Stimulated activated CD4-positive, alpha-beta T cell treated with anti-CD3 and anti-CD28 coated beads, Interleukin-1b, Interleukin-23, amount 100 ng/mL, for 1 hour (primary cell): ENCODE measurements around the gene MIGA1.
"Not testable (repeated sequence)": the region's sequence is repeated elsewhere in the genome, so short reads cannot be mapped to it uniquely, and the experiment has no call there.

Source experiments
- DNase-seq, 2 donors: peaks; one replicate each; pipeline ENCODE4 v3.0.0-alpha.2; 2020; ENCODE audit warnings: low read depth in 2 of 2

The MIGA1 gene, protein sequence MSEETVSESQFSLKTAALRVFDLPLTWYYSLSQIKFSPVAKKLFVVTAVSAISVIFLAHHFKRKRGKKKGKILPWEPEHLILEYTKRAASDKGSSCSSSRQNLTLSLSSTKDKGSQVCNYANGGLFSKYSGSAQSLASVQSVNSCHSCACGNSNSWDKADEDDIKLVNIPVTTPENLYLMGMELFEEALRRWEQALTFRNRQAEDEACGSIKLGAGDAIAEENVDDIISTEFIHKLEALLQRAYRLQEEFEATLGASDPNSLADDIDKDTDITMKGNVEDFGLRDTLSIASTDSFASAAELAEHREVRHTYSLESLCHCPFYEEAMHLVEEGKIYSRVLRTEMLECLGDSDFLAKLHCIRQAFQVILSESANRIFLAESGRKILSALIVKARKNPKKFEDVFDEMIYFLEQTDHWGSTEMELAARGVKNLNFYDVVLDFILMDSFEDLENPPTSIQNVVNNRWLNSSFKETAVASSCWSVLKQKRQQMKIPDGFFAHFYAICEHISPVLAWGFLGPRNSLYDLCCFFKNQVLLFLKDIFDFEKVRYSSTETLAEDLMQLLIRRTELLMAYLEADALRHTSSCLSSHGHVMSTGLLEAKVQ

DNA sequence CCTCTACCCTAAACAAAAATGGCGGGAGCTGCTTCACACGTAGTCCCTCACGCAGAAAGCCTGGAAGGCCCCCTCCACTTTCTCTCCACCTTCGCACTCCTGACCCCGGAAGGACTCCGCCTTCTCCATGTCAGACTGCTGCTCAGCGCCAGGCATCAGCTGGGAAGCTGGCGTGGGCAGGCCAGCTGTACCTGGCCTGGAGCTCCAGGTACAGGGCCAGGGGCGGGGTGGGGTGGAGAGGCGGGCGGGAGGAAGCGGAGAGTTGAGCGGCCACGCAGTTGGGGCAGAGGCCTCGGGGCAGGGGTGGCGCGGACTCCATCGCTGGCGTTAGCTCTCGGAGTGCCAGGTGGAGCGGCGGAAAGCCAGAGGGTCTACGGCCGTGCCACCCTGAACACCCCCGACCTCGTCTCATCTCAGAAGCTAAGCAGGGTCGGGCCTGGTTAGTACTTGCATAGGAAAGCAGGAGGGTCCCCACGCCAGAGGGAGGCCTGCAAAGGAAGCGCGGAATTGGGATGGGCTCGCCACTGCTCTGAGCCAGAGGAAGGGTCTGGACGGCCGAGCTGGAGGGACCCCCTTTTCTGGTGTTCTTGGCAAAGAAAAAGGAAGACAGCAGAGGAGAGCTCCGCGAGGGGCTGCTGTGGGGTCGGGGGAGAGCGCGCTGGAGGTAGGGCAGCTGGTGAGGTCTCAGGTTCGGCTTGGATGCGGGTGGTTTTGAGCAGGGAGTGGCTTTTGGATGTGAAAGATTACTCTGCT is at the start of gene MIGA1:
TSS of gene MIGA1 (plus strand) at position 121 of the 753 bp plus-strand sequence. CDS start 3,604 bp downstream, outside the sequence.
- peak; percentile 61 to 69 for DNase-seq

DNA sequence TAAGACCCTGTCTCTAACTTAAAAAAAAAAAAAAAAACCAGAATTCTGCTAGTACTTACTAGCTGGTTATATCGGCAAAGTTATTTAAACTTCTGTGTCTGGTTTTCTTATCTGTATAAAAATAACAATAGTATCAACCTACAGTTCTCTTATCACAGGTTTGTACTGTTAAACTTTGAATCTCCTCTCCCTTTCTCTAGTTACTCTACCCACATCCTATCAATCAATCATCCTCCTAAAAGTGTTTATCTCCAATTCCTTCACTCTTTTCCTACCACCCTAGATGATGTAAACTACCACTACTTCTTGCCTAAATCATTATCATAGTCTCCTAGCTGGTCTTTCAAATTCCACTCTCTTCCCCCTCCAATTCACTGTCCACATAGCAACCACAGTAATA is 47.4 kb upstream of the MIGA1 start:
- no peak for DNase-seq

DNA sequence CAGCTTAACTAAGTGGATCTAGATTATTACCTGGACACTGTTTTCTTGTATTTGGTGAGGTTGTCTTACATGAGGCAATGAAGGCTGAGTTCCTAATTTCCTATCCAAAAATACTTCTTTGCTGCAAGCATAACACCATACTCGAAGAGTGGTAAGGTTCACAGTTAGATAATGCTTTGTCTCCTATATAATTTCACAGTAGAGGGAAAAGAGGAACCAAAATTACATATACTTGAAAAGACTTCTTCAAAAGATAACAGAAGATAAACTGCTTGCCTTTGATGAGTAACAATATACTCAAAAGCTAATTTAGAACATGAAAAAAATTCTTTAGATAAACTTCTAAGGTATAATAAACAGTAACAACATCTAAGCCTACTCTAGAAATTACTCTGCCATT is 40.2 kb upstream of the MIGA1 start:
- DNase-seq: no peak

DNA sequence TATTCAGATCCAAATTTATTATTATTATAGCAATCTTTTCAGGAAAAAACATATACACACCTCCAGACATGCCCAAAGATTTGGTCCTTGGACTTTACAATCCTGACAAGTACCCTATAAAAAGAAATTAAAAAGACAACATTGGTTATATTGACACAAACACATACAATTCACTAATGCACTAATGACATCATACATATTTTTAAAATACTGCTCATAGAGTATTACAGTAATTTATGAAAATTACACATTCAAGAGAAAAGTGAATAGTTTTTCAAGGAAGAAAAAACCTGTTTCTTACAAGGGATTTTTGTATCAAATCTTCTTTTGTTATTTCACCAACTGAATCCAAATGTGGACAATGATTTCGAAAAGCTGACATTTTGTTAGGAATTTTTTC is 38.1 kb upstream of the MIGA1 start:
- DNase-seq: no peak

DNA sequence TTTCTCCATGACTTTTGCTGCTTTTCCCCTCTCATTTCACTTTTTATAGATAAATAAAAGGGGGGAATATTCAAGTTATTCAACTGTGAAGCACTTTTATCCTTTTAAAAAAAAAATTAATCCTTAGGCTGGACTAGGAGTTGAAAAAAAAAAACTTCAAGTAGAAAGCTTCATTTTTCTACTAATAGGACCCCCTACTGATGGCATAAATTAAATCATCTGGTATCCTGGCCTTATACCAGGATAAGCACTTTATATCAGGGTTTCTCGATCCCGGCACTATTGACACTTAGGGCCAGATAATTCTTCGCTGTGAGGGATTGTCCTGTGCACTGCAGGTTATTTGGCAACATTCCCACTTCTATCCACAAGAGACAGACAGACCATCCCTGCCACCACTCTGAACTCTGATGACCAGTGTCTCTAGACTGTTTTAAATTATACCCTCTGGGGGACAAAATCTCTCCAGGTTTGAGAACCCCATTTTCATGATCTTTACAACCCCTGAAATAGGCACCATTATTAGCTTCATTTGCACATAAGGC is 37.4 kb upstream of the MIGA1 start:
- DNase-seq: no peak

DNA sequence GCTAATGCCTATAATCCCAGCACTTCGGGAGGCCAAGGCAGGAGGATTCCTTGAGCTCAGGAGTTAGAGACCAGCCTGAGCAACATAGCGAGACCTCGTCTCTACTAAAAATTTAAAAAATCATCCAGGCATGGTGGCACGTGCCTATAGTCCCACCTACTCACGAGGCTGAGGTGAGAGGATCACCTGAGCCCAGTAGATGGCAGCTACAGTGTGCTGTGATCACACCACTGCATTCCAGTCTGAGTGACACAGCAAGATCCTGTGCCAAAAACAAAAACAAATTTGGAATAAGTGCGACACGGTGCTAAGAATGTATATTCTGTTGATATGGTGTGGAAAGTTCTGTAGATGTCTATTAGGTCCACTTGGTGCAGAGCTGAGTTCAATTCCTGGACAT is 34.9 kb upstream of the MIGA1 start:
- no peak for DNase-seq

DNA sequence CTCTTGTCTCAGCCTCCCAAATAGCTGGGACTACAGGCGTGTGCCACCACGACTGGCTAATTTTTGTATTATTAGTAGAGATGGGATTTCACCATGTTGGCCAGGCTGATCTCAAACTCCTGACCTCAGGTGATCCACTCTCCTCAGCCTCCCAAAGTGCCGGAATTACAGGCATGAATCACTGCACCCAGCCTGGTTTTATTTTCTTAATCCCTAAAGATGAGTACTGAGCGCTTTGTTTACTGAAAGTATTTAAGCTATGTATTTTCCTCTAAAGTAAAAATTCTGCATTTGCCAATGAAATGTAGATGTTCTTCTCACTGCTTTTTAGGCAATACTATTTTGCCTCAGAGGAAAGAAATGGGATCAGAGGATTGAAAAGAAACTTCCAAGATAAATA is 30.0 kb upstream of the MIGA1 start:
- DNase-seq: not testable (repeated sequence)

DNA sequence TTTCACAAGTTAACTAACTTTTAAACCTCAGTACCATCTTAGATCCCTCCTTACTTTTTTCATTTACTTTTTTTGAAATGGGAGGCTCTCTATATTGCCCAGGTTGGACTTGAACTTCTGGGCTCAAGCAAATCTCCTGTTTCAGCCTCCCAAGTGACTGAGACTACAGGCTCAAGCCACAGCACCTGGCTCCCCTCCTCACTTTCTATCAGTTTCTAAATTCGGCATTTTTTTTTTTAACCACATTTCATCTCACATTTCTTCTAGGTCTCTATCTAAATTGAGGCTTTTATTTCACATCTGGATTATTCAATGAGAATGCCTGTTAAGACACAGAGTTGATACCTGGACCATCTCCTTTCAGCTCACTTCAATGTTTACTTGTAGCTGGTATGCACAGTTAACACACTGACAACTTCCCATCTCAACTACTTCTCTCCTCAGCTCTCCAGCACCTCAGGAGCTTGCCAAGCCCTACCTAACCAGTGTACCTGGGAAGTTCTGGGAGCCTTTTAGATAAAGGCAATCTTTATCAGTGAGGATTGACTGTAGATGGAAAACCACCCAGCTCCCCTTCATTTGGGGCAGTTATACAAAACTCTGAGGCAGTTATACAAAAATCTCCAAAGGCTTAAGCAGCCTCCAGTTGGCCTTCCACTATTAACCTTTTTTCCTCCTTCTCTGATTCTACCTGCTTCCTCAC is 23.2 kb upstream of the MIGA1 start:
- no peak for DNase-seq

DNA sequence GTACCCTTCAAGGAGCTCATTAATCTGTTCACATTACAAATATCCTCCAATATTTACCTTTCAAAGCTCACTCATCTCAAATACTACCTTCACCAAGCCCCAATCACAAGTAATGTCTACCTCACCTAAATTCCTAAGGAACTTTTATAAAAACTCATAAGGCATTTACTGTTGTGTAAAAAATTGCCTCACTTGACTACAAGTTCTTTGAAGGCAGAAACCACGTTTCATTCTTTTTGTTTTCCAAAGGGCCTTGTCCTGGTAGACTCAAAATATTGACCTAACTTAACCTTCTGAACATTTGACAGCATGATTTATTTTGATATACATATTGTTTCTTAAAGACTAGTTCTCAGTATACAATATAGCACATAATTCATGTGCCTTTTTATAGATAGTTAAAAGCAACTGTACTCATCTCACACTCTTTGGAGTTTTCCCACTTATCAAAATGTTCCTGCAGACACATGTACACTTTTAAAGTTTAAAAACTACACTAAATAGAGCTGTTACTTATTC is 22.3 kb upstream of the MIGA1 start:
- DNase-seq: no peak

DNA sequence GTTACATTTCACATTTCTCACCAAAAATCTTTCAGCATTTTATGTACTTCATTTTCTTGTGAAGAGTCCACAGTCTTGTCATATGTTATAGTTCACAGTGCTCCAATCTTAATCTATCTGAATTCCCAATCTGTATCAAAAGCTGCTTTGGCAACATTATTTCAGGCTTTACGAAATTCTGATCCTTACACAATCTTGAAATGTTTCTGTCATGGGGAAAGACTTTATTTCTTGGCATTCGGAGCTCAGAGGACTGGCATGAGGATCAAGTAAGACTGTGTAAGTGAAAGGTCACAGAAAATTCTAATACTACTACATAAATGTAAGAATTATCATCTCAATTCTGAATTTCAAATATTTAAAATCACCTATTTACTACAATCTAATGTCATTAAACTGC is 21.8 kb upstream of the MIGA1 start:
- no peak for DNase-seq

DNA sequence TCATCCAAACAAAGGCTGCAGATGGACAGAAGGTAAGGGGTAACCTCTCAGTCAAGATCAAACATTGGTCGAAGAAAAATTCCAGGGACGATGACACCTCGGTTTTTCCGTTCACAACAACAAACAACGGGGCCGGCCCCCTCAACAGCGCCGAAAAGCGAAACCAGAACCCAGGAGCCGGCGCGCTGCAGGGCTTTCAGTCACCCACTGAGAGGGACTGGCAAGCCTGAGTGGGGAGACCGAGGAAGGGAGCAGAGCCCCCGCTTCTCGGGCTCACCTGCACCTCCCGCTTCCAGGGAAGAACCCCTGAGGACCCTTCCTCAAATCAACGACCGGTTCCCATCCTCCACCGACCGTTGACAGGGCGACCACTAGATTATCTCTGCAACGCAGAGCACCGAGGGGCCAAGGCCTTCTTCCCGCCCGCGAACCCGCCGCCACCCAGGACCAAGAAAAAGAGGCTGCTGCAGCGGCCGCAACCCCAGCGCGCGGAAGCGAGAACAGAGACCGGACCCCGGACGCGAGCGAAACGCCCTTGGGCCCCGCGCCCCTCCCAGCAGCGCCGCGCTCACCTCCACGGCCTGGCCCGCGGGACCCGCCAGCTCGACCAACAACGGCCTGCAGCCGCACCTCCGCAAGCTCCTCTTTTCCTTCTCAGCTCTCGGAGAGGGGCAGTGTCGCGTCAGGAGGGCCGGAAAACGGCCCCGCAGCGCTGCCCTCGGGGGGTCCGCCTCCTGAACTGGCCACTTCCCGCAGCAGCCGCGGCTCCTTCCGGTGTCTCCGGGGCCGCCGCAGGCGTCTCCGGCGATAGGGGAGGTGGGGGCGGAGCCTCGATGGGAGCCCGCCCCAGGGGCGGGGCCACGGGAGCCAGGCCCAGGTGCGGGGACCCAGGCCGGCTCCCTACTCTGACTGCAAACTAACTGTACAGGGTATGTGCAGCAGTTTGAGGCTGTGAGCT is 20.1 kb upstream of the MIGA1 start, which contains the start of gene USP33:
TSS of gene USP33 (minus strand) at position 782 of the 958 bp plus-strand sequence. CDS start 18,155 bp downstream, outside the sequence.
- DNase-seq: peak; percentile 80 to 94

DNA sequence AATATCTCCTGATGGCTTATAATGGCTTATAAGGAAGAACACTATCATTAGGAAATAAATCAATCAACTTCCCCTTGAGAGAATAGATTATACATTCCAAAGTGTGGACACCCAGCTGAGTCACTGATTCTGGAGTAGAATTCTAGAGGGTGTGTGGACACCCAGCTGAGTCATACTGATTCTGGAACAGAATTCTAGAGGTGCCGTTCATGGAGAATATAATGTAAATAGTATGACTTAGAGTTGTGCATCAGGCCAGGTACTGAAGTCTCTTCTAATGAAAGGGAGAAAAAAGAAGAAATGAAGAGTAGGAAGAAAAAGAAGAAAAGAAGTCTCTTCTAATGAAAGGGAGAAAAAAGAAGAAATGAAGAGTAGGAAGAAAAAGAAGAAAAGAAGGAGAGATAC is 17.4 kb upstream of the MIGA1 start:
- no peak for DNase-seq

DNA sequence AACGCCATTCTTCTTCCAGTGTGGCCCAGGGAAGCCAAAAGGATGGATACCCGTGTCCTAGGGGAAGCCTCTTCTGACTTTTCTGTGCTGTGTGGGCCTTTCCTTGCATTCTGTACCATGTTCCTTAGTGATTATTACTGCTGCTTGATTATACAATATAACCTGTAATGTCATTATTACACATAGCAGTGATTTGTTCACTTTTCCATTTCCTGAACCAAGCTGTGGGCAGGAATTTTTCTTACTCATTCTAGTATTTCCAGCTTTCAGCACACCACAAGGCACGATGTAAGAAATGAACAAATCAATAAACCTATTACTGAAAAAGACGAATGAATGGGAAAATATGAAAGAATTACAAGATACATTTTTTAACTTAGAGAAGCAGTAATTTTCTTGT is 11.4 kb upstream of the MIGA1 start:
- DNase-seq: no peak

DNA sequence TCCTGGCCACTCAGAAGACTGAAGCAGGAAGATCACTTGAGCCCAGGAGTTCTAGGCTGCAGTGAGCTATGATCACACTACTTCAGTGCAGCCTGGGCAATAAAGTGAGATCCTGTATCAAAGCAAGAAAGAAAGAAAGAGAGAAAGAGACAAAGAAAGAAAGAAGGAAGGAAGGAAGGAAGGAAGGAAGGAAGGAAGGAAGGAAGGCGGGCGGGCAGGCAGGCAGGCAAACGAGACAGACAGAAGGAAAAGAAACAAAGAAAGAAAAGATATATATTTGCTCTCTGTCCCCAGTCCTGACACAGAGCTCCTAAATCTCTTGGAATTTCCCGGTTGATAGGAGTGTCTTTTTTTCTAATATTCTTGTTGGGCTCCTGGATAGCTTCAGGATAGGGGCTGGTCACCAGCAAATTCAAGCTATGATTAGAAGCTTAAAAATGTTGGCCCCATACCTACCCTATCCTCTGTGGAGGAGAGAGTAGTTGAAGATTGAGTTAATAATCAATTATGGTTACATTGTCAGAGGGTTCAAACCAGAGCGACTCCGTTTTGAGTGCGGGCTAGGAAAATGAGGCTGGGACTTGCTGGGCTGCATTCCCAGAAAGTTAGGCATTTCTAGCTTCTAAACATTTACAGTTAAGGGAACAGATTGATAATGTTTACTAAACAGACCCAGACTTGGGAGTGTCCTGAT is 3.3 kb upstream of the MIGA1 start:
- no peak for DNase-seq

DNA sequence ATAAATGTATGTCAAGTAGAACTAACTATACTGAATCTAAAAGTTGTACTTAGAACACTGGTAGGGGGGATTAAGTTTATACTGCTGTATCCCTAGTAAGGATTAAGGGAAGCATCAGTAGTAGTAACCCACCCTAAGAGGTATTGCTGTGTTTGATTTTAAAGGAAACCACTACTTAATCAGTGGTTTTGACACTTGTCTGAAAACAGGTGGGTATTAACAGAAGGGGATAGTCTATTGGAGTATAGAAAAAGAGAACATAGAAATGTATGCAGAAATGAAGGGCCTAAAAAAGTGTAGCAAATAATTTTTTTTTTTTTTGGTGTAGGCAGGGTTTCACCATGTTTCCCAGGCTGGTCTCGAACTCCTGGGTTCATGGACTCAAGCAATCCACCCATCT is 2.2 kb downstream of the MIGA1 start:
- DNase-seq: no peak

DNA sequence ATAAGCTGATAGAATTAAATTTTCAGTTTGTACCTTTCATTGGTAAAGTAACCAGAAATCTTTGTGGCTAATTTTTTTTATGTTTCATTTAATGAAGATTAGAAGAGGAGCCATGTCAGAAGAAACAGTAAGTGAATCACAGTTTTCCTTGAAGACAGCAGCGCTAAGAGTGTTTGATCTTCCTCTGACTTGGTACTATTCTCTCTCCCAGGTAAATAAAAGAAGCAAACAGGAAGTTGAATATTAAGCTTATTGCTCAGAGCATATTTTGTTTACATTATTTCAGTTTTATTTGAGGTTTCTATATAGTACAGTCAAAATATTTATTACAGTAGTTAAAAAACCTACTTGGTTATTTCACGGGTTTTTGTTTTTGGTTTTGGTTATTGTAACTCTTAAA is 3.7 kb downstream of the MIGA1 start:
- no peak for DNase-seq

DNA sequence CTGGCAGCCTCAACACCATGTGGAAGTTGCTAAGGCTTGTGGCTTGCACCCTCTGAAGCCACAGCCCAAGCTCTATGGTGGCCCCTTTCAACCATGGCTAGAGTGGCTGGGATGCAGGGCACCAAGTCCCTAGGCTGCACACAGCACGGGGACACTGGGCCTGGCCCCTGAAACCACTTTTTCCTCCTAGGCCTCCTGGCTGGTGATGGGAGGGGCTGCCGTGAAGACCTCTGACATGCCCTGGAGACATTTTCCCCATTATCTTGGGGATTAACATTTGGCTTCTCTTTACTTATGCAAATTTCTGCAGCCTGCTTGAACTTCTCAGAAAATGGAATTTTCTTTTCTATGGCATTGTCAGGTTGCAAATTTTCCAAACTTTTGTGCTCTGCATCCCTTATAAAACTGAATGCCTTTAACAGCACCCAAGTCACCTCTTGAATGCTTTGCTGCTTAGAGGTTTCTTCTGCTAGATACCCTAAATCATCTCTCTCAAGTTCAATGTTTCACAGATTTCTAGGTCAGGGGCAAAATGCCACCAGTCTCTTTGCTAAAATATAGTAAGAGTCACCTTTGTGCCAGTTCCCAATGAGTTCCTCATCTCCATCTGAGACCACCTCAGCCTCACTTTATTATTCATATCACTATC is 6.8 kb downstream of the MIGA1 start:
- DNase-seq: not testable (repeated sequence)

DNA sequence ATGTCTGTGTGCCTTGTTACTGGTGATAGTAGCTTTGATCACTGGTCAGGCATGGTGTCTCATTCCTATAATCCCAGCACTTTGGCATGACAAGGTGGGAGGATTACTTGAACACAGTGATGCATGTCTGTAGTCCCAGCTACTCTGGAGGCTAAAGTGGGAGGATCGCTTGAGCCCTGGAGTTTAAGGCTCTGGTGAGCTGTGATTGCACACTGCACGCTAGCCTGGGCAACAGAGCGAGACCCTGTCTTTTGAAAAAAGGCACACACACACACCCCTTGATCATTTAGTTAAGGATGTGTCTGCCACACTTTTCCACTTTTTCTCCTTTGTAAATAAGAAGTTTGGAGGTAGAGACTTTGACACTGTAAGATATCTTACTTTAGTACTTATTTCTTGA is 15.1 kb downstream of the MIGA1 start:
- no peak for DNase-seq
